ENCODE data around the gene FAAP100. TPM values are rescaled to one million over a fixed set of nuclear protein-coding genes. Genes with fewer than 3 reads are reported as not detected.

The FAAP100 gene
- total RNA-seq, 1 donor from 2014 or later, result 21.4 TPM

GRCh38 chr17:81537343-81537855, 14.8 kb downstream of the FAAP100 start:
- H3K9me3 ChIP-seq, result no peaks in the 10 kb centered on the region
- H3K27ac ChIP-seq, result no peak overlapping the region
- H3K36me3 ChIP-seq, result peaks cover 0 to 19% of the 10 kb centered on the region in 2 donors
- no peak overlapping the region for H3K4me3 ChIP-seq
- H3K27me3 ChIP-seq, result no peaks in the 10 kb centered on the region
- no peak for TF ChIP-seq POLR2A (IDR thresholded peaks at IDR 0.05)
- peak in 2 of 3 experiments; percentile 20 to 33 for TF ChIP-seq CTCF (IDR thresholded peaks at IDR 0.05)
- intact Hi-C loops (cut with DNase I), result no loop called here
- H3K4me1 ChIP-seq, result peaks cover 19% of the 10 kb centered on the region
- no peak for DNase-seq (ENCODE audit: extremely low spot score in 2 of 2)

GRCh38 chr17:81536299-81537290, 15.6 kb downstream of the FAAP100 start:
- H3K4me1 ChIP-seq, result peaks cover 19% of the 10 kb centered on the region
- H3K36me3 ChIP-seq, result peaks cover 0 to 17% of the 10 kb centered on the region in 2 donors
- DNase-seq (ENCODE audit: extremely low spot score in 2 of 2), result no peak
- TF ChIP-seq POLR2A (IDR thresholded peaks at IDR 0.05), result no peak
- TF ChIP-seq CTCF (IDR thresholded peaks at IDR 0.05), result no peak
- peak overlapping the region in 1 of 2 donors; percentile 5 for H3K4me3 ChIP-seq
- H3K27ac ChIP-seq, result no peak overlapping the region
- intact Hi-C loops (cut with DNase I), result no loop called here
- no peaks in the 10 kb centered on the region for H3K27me3 ChIP-seq
- no peaks in the 10 kb centered on the region for H3K9me3 ChIP-seq

GRCh38 chr17:81535480-81536298, 16.5 kb downstream of the FAAP100 start:
- Histone ChIP-seq H3K27ac (no peak overlapping the region), H3K4me1 (peaks cover 19% of the 10 kb centered on the region), H3K27me3 (no peaks in the 10 kb centered on the region), H3K9me3 (no peaks in the 10 kb centered on the region), H3K36me3 (peaks cover 0 to 11% of the 10 kb centered on the region in 2 donors), H3K4me3 (no peak overlapping the region)
- DNase-seq (ENCODE audit: extremely low spot score in 2 of 2), result no peak
- TF ChIP-seq CTCF (IDR thresholded peaks at IDR 0.05) (no peak), POLR2AphosphoS5 (IDR thresholded peaks at IDR 0.05; ENCODE audit: insufficient read depth in 1 of 2, low read depth in 1 of 2) (no peak), POLR2A (IDR thresholded peaks at IDR 0.05) (no peak)
- intact Hi-C loops (cut with DNase I), result no loop called here

- Histone ChIP-seq H3K27me3 (no peaks in the 10 kb centered on the region), H3K9me3 (no peaks in the 10 kb centered on the region), H3K4me1 (peaks cover 19% of the 10 kb centered on the region), H3K36me3 (peaks cover 0 to 4% of the 10 kb centered on the region in 2 donors), H3K27ac (no peak overlapping the region), H3K4me3 (no peak overlapping the region)
- intact Hi-C loops (cut with DNase I), result no loop called here
- TF ChIP-seq POLR2AphosphoS5 (IDR thresholded peaks at IDR 0.05; ENCODE audit: insufficient read depth in 1 of 2, low read depth in 1 of 2) (no peak), CTCF (IDR thresholded peaks at IDR 0.05) (no peak), POLR2A (IDR thresholded peaks at IDR 0.05) (no peak)
- no peak for DNase-seq (ENCODE audit: extremely low spot score in 2 of 2)
Observed at GRCh38 chr17:81535007-81535328, 17.2 kb downstream of the FAAP100 start.

Data from vagina (tissue), 2 donors.